Measurements from ENCODE around the gene NDUFV1.

The NDUFV1 gene

GRCh38 chr11:67649634-67650510 is 43.1 kb downstream of the NDUFV1 start:
- Mint-ChIP-seq H3K27ac (peak overlapping the region in 2 of 3 experiments; percentile 66 to 82), H3K4me3 (peak overlapping the region in 1 of 3 experiments; percentile 31), H3K9me3 (peaks cover 5% of the 10 kb centered on the region), H3K36me3 (ENCODE audit: low read depth) (no peaks in the 10 kb centered on the region), H3K4me1 (peaks cover 12% of the 10 kb centered on the region), H3K27me3 (ENCODE audit: low read depth) (peaks cover 9% of the 10 kb centered on the region)
- TF ChIP-seq CTCF (IDR thresholded peaks at IDR 0.05; ENCODE audit: unreplicated experiment in 3 of 3), result no peak

- TF ChIP-seq CTCF (IDR thresholded peaks at IDR 0.05; ENCODE audit: unreplicated experiment in 3 of 3), result no peak
- no peak overlapping the region for H3K27ac Mint-ChIP-seq
- H3K27me3 Mint-ChIP-seq (ENCODE audit: low read depth), result peaks cover 5% of the 10 kb centered on the region
- H3K4me1 Mint-ChIP-seq, result peaks cover 12% of the 10 kb centered on the region
- no peak overlapping the region for H3K4me3 Mint-ChIP-seq
- no peaks in the 10 kb centered on the region for H3K36me3 Mint-ChIP-seq (ENCODE audit: low read depth)
- H3K9me3 Mint-ChIP-seq, result peaks cover 10% of the 10 kb centered on the region
Measured at GRCh38 chr11:67651976-67652781, 45.4 kb downstream of the NDUFV1 start.

GRCh38 chr11:67652965-67653845 is 46.5 kb downstream of the NDUFV1 start:
- peaks cover 10% of the 10 kb centered on the region for H3K9me3 Mint-ChIP-seq
- peaks cover 12% of the 10 kb centered on the region for H3K4me1 Mint-ChIP-seq
- H3K36me3 Mint-ChIP-seq (ENCODE audit: low read depth), result no peaks in the 10 kb centered on the region
- TF ChIP-seq CTCF (IDR thresholded peaks at IDR 0.05; ENCODE audit: unreplicated experiment in 3 of 3), result no peak
- H3K4me3 Mint-ChIP-seq, result no peak overlapping the region
- H3K27me3 Mint-ChIP-seq (ENCODE audit: low read depth), result peaks cover 5% of the 10 kb centered on the region
- no peak overlapping the region for H3K27ac Mint-ChIP-seq

- peaks cover 18% of the 10 kb centered on the region for H3K4me1 Mint-ChIP-seq
- H3K27ac Mint-ChIP-seq, result no peak overlapping the region
- peaks cover 5% of the 10 kb centered on the region for H3K27me3 Mint-ChIP-seq (ENCODE audit: low read depth)
- no peak overlapping the region for H3K4me3 Mint-ChIP-seq
- H3K9me3 Mint-ChIP-seq, result peaks cover 10% of the 10 kb centered on the region
- no peak for TF ChIP-seq CTCF (IDR thresholded peaks at IDR 0.05; ENCODE audit: unreplicated experiment in 3 of 3)
- H3K36me3 Mint-ChIP-seq (ENCODE audit: low read depth), result no peaks in the 10 kb centered on the region
Measured at GRCh38 chr11:67654225-67654624, 47.5 kb downstream of the NDUFV1 start.

GRCh38 chr11:67656278-67656922 is 49.7 kb downstream of the NDUFV1 start:
- Mint-ChIP-seq H3K27ac (no peak overlapping the region), H3K4me1 (peaks cover 11% of the 10 kb centered on the region), H3K9me3 (peaks cover 10% of the 10 kb centered on the region), H3K36me3 (ENCODE audit: low read depth) (no peaks in the 10 kb centered on the region), H3K27me3 (ENCODE audit: low read depth) (peaks cover 5% of the 10 kb centered on the region), H3K4me3 (no peak overlapping the region)
- TF ChIP-seq CTCF (IDR thresholded peaks at IDR 0.05; ENCODE audit: unreplicated experiment in 3 of 3), result no peak

All from nephron (organoid).